Limb (tissue), 2 donors: Measurements from ENCODE around the gene FTH1.
"Not testable (repeated sequence)": the region's sequence is repeated elsewhere in the genome, so short reads cannot be mapped to it uniquely, and the experiment has no call there.

ENCODE experiments used
- DNase-seq, 2 donors: peaks; one replicate each; pipeline ENCODE4 v3.0.0-alpha.2; 2016; ENCODE audit errors: extremely low spot score in 2 of 2

The FTH1 gene

DNA sequence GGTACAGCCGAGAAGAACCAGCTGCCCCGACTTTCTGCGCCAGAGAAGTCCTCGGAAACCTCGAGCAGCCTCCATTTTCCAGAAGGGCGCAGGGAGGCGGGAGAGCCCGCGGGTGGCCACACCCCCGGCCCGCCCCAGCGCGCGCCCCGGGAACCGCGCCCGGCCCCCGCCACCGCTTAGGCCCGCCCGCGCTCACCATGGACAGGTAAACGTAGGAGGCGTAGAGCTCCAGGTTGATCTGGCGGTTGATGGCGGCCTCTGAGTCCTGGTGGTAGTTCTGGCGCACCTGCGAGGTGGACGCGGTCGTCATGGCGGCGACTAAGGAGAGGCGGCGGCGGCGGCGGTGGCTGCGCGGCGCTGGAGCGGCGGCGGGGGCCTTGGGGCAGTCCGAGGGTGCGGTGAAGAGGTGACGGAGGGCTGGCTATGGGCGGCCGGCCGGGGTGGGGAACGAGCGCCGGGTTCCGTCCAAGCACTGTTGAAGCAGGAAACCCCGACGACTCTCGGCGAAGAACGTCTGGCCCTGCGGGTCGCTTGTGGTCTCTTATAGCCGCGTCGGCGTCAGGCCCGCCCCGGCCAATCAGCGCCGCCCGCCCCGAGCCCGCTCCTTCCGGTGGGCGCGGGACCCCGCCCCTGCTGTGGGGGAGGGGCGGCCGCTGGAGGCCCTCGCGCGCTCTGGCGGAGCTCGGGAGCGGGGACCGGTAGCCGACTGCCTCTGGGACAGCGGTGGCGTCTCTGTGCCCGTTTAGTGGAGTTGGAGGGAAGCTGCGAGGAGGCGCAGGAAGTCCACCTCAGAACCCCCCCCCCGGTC, at the start of gene FTH1:
Gene FTH1 (minus strand): TSS at position 519 of the 808 bp plus-strand sequence. CDS start 209 bp downstream, at position 310.
- peak; percentile 91 to 95 for DNase-seq

DNA sequence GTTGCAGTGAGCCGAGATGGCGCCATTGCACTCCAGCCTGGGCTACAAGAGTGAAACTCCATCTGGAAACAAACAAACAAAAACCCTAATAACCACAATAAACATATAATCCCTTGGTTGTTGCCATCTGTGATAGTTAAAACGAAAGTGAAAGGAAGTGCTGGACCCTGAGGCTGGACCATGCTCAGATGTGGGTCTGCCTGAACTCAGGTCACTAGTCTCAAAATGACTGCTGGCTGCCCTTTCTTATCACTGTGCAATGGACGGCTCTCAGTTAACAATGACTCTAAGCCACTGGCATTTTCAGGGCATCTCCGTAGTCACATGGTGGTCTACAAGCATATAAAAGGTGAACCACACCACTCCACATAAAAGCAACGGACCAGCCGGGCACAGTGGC, 48.2 kb upstream of the FTH1 start:
- DNase-seq, result no peak

DNA sequence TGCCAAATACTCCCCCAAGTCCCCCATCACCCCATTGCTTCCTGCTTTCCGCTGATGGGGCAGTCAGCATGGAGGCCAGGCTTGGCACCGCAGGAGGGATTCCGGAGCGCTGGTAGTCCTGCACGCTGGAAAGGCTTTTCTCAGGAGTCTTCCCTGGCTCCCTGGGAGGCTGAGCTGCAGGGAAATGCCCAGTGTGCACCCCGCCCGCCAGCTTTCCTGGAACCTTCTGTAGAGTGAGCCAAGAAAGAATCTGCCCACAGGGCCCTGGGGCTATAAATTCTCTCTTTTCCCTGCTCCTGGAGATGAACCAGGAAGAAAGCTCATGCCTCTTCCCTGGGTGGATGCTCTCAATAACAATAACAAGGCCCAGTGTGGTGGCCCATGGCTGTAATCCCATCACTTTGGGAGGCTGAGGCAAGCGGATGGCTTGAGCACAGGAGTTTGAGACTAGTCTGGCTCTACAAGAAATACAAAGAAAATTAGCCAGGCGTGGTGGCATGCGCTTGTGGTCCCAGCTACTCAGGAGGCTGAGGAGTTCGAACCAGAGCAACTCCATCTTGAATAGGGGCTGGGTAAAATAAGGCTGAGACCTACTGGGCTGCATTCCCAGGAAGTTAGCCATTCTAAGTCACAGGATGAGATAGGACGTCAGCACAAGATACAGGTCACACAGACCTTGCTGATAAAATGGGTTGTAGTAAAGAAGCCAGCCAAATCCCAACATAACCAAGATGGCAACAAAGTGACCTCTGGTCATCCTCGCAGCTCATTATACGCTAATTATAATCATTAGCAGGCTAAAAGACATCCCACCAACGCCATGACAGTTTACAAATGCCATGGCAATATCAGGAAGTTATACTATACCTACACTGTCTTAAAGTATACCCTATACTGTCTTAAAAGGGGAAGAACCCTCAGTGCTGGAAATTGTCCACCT, 46.4 kb upstream of the FTH1 start:
- no peak for DNase-seq

DNA sequence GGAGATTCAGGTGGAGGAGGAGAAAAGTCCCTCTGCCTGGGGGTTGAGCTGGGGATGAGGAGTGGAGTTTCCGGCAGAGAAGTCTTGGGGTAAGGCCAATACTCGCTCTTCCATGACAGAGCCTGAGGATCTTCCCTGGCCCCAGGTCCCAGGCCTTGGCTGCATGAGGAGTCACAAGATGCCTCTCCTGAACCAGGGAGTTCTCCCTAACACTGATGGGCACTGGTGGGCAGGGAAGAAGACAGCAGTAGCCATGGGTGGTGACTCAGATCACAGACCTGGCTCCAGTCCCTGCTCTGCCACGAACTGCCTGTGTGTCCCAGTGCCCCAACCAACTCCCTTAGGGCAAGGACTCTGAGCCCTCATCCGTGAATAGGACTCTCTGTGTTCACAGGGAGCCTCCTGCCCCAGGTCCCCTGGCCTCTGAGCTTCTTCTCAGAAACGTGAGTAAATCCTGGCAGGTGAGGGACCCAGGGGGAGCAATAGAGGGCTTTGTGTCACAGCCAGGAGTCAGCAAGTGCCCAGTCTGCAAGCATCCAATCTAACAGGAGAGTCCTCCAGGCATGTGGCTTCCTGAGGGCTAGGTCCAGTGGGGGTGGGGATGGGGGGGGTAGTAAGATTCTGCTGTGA, 45.5 kb upstream of the FTH1 start:
- DNase-seq, result no peak

DNA sequence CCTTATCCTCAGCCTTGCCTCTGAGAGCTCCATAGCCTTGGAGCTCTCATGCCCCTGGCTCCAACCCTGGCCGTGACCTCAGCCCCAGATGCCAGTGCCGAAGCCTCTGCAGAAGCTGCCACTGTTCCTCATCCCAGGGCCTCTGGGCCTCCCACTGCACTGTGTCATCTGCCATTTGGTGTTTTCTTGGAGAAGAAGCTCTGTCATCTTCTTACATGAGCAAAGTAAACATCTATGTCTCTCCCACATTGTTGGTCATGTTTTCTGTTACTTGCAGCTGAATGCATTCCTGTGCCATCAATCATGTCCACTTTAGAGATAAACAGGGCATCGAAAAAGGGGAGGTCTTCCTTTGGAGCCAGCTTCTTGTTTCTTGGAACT, 45.0 kb upstream of the FTH1 start:
- DNase-seq, result no peak

DNA sequence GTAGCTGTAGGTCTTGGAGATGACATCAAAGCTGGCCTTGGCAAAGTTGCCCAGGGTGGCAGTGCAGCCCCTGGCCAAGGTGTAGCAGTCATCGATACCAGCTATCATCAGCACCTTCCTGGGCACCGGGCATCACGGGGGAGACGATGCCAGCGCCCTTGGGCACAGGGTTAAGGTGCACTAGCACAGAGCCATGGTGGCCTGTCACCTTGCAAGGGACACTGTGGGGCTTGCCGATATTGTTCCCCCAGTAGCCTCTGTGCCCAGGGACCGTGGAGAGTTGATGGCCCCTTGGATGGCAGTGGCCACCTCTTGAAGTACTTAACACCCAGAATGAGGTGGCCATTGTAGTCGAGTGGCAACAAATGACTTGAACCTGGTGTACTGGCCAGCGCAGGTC, 44.4 kb upstream of the FTH1 start:
- no peak for DNase-seq

DNA sequence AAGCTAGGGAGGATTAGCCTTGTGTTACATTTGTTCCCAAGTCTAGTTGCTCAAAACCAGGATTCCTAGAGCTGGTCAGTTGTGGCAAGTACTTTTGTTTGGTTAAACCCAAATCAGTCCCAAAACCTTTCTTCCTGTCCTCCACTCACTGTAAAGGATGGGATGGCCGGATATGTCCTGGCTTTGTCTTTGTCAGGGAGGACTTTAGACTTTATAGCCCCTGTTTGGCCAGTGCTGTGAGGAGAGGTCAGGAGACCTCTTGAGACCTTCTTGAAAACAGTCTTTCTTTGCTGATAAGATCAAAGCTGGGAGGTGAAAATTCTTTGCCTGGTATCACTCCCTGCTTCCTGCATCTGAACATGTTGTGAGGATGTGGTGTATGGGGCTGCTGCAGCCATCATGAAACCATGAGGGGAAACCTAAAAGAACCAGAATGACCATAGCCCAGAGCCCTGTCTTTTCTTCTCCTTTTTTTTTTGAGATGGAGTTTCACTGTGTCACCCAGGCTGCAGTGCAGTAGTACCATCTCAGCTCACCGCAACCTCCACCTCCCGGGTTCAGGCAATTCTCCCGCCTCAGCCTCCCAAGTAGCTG, 43.6 kb upstream of the FTH1 start:
- DNase-seq, result no peak

DNA sequence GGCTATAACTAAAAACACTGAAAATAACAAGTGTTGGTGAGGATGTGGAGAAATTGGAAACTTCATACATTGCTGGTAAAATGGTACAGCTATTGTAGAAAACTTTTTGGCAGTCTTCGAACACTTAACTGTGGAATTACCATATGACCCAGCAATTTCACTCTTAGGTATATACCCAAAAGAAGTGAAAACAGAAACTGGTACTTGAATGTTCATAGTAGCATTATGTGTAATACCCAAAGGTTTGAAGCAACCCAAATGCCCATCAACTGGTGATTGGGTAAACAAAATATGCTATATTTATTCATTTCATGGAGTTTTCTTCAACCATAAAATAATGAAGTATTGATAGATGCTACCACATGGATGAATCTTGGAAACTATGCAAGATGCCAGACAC, 40.8 kb upstream of the FTH1 start:
- DNase-seq, result no peak

DNA sequence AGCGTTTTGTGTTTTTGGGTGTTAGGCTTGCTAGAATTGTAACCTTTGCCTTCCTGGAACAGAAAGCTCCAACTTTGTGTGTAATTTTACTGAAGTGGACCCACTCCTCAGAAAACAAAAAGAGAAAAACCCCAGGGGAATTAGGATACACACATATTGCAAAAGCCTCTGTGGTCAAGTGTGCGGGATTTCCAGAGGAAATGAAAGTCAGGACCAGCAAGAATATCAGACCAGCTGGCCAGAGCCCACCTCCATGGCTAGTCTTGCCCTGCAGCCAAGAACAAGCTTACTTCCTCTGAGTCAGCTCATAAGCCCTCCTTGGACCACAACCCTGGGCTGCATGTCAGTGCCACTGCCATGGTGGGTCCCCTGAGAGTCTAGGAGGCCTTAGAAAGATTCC, 37.0 kb upstream of the FTH1 start:
- no peak for DNase-seq

DNA sequence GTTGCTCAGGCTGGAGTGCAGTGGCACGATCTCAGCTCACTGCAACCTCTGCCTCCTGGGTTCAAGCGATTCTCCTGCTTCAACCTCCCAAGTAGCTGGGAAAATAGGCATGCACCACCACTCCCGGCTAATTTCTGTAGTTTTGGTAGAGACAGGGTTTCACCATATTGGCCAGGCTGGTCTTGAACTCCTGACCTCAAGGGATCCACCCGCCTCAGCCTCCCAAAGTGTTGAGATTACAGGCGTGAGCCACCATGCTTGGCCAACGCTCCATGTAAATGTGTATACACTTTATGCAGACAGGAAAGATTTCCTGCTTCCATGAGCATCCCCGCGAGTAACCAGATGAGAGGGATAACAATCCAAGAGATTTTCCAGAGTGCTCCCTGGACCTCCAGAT, 34.8 kb upstream of the FTH1 start:
- DNase-seq, result not testable (repeated sequence)

DNA sequence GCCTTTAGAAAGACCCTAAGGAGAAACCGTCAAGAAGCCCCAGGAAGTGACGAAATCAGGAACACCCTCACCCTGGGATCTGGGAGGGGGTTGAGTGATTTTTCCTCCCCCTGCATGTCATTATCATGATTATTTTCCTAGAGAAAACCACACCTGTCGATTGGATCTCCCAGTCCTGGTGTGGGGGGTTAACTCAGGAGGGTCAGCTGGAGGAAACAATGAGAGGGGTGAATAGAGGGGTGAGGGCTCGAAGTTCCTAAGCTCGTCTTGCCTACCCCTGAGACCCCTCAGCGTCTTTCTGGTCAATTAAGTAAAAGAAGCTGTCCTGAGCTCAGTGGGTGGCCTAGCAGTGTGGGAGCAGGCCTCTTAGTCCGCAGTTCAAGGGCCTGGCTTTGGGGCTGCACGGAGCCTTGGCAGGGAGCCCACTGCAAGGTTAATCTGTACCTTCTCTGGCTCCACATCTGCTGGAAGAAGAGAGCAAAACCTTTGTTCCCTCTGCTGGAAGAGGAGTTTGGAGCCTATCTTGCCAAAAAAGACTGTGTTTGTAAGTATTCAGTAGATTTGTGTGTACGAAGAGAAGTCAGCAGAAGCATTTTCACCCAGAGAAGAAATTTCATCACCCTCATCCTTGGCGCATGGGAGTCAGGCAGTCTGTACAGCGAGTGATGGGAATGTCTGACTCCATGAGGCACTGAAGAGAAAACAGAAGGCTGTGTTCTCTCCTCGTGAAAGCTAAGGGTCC, 34.2 kb upstream of the FTH1 start:
- peak in 1 of 2 donors; percentile 17 for DNase-seq

DNA sequence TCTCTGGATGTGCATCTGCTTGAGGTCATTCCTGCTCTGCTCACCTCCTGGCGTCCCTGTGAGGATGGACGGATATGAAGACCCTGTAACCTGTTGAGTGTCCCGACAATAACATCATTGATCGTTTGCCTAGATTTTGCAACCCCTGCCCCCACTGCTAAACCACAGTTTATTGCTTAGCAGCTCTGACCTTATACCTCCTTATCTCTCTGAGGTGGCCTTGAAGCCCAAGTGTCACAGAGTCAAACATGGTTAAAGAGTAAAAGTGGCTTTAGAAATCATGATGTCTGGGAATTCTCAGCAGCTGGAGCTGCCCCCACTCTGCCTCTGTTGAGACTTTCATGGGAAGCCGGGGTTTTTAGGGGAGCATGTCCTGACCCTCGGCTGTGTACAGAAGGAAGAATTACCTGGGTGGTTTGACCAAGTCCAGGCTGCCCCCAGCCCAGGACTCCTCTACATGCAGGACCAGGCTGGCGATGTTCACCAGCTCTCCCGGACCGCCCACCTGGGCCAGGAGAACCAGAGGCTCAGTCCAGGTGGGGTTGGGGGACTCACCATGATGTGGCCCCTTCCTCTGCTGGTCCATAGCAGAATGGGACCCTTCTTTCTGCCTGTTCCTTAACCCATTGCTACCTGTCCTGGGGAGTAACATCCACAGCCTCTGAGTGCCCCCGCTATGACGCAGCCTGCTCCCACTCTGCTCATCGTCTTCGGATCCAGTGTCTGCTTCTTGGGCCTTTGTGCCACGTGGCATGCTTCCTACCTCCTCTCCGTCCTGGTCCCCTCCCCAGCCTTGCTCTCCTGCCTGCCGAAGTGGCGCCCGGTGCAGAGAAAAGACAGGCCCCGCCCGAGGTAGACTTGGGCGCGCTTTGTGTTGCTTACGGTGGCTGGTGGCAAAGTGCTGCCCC, 33.4 kb upstream of the FTH1 start:
- no peak for DNase-seq

DNA sequence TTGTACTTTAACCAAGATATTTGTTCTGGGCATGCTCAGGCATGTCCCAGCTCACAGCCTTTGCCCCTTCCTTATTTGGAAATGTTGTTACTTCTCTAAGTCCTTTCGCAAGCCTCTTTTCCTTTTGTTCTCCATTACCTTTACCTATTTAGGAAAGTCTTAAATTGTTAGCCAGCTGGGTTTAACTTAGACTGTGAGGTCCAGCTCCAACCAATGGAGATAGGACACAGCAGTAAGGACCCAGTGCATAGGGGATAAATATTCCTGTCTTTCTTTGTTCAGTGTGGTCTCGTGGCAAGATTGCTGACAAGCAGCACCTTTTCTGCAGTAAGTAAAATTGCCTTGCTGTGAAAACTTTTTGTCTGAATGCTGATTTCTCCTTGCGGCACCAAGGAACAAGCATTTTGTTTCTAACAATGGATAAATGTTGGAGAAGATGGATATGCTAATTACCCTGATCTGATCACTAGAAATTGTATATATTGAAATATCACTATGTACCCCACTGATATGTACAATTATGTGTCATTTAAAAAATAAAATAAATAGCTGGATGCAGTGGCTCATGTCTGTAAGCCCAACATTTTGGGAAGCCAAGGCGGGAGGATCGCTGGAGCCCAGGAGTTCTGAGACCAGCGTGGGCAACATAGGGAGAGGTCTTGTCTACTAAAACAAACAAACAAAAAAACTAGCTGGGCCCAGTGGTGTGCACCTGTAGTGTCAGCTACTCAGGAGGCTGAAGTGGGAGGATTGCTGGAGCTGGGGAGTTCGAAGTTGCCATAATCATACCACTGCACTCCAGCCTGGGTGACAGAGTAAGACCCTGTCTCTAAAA, 31.9 kb upstream of the FTH1 start:
- DNase-seq, result no peak

DNA sequence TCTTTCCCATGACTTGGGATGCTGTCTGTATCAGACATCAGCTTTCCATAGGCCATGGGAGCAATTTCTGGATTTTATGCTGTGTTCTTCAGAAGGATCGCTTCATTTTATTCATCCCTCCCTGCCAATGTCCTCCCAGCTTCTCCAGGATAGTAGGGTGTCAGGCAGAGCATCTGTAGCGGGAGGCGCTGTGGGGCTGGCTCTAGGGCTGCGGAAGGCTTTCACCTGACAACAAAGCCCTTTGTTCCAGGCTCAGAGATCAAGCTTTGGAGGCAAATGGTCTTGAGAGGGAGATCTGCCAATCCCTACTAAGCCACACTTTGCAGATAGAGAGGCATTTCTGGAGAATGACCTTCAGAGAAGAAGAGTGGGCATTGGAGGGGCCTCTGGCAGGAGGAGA, 29.5 kb upstream of the FTH1 start:
- DNase-seq, result no peak

DNA sequence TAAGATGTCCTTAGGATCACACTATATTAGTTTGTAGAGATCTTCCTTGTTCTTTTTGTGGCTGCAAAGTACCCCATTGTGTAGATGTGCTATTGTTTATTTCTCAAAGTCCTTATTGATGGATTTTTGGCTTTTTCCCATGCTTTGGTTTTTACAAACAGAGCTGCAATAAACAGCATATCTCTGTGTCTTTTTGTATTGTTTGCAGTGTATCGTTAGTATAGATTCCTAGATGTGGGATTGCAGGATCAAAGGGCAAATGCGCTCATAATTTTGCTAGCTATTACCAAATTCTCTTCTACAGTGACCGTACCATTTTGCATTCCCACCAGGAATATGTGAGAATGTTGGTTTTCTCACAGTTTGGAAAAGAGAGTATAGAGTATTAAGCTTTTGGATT, 27.5 kb upstream of the FTH1 start:
- DNase-seq, result no peak

DNA sequence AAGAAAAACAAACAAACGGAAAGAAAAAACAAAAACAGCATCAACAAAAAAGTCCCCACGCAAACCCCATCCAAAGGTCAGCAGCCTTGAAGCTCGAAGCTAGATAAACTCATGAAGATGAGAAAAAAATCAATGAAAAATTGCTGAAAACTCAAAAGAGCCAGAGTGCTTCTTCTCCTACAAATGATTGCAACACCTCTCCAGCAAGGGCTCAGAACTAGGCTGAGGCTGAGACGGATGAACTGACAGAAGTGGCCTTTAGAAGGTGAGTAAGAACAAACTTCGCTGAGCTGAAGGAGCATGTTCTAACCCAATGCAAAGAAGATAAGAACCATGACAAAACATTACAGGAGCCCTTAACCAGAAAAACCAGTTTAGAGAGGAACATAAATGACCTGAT, 18.4 kb upstream of the FTH1 start:
- DNase-seq, result no peak

DNA sequence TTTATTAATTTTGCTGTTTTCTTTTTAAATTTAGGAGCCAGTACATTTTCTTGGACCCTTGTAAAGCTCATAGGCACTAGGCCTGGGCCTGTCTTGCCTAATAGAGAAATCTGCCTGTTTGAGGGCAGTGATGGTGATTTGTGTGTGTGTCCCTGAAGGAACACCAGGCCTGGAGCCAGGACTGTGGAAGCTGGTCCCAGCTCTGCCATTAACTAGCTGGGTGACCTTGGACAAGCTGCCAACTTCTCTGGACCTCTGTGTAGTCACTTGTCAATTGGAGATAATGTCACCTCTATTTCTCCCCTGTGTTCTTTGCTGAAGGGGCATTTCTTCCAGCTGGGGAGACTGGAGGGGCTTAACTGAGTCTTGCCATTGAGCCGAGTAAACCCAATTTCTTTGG, 16.0 kb upstream of the FTH1 start:
- no peak for DNase-seq

DNA sequence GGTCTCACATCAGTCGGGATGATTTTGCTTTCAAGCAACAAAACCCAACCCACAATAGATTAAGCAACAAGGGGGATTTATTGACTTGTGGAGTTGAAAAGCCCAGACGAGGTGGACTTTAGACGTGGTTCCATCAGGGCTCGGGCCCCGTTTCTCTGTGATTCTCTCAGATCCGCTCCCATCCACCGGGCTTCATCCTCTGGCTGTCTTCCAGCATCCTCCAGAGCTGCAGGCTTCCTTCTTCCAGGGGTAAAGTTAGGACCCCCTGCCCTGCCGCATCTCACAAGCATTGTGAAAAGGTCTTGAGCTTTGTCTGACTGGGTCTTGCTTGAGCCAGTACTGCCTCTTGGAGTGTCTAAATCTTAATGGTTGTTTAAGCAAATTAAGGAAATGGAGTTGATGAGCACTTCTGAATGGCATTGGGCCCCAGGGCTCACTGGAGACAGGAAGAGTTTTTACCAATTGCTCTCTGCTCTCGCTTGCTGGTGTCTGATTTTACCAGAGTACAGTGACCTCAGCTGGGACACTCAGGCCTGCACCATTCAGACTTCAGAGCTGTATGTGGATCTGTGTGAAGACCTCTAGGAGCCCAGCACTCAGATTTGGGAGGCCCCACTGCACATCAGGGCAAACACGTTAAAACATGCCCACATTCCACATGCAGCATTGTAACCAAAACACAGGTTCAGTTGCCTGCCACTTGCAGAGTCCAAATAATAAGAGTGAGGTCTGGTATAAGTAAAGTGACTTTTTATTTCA, 13.5 kb upstream of the FTH1 start:
- DNase-seq, result no peak
